ENCODE data around the gene RIMBP2. TPM values are rescaled to one million over a fixed set of nuclear protein-coding genes. Genes with fewer than 3 reads are reported as not detected.

Gene RIMBP2
- total RNA-seq, 1 experiment from 2014 or later: 0.95 TPM

- H3K9me3 ChIP-seq (ENCODE audit: low read depth, low read length, poor library complexity, severe bottlenecking): no peaks in the 10 kb centered on the region
- no peak for TF ChIP-seq EZH2 (IDR thresholded peaks at IDR 0.05; ENCODE audit: borderline replicate concordance, low read depth, low read length, poor library complexity, severe bottlenecking)
- TF ChIP-seq CTCF (conservative IDR thresholded peaks at IDR 0.05; ENCODE audit: low read depth, low read length): no peak
- POLR2A ChIA-PET (ENCODE audit: low non-redundant PET): no interaction called here
- no peaks in the 10 kb centered on the region for H3K4me1 ChIP-seq (ENCODE audit: insufficient read depth, low read length, poor library complexity, severe bottlenecking)
- CTCF ChIA-PET: no interaction called here
- H3K4me3 ChIP-seq (ENCODE audit: low read depth, low read length, poor library complexity, severe bottlenecking): no peak overlapping the region
- H3K36me3 ChIP-seq (ENCODE audit: insufficient read depth, low read length, poor library complexity, severe bottlenecking): no peaks in the 10 kb centered on the region
- DNase-seq (ENCODE audit: low spot score): no peak
- intact Hi-C loops (cut with micrococcal nuclease; ENCODE audit: unreplicated experiment): no loop called here
- H3K27me3 ChIP-seq (replicated peaks; ENCODE audit: insufficient read depth, low read depth, low read length, poor library complexity): peaks cover 36% of the 10 kb centered on the region
- no TSS peak for BruUV-seq (replicated peaks)
- no peak overlapping the region for H3K27ac ChIP-seq (ENCODE audit: low read depth, low read length, poor library complexity, severe bottlenecking)
Observed at GRCh38 chr12:130527239-130527638, 188.9 kb downstream of the RIMBP2 start.

- Histone ChIP-seq H3K4me1 (ENCODE audit: insufficient read depth, low read length, poor library complexity, severe bottlenecking) (no peaks in the 10 kb centered on the region), H3K36me3 (ENCODE audit: insufficient read depth, low read length, poor library complexity, severe bottlenecking) (no peaks in the 10 kb centered on the region), H3K27me3 (replicated peaks; ENCODE audit: insufficient read depth, low read depth, low read length, poor library complexity) (peaks cover 41% of the 10 kb centered on the region), H3K9me3 (ENCODE audit: low read depth, low read length, poor library complexity, severe bottlenecking) (no peaks in the 10 kb centered on the region), H3K4me3 (ENCODE audit: low read depth, low read length, poor library complexity, severe bottlenecking) (no peak overlapping the region), H3K27ac (ENCODE audit: low read depth, low read length, poor library complexity, severe bottlenecking) (no peak overlapping the region)
- no peak for TF ChIP-seq EZH2 (IDR thresholded peaks at IDR 0.05; ENCODE audit: borderline replicate concordance, low read depth, low read length, poor library complexity, severe bottlenecking)
- TF ChIP-seq CTCF (conservative IDR thresholded peaks at IDR 0.05; ENCODE audit: low read depth, low read length): no peak
- no TSS peak for BruUV-seq (replicated peaks)
- ChIA-PET POLR2A (ENCODE audit: low non-redundant PET) (no interaction called here), CTCF (no interaction called here)
- peak; percentile 24 for DNase-seq (ENCODE audit: low spot score)
- intact Hi-C loops (cut with micrococcal nuclease; ENCODE audit: unreplicated experiment): no loop called here
Observed at GRCh38 chr12:130526813-130527212, 189.3 kb downstream of the RIMBP2 start.

- no TSS peak for BruUV-seq (replicated peaks)
- H3K36me3 ChIP-seq (ENCODE audit: insufficient read depth, low read length, poor library complexity, severe bottlenecking): no peaks in the 10 kb centered on the region
Observed at GRCh38 chr12:130525384-130526172, 190.5 kb downstream of the RIMBP2 start.

More at GRCh38 chr12:130525384-130526172, 190.5 kb downstream of the RIMBP2 start:
- Histone ChIP-seq H3K4me3 (ENCODE audit: low read depth, low read length, poor library complexity, severe bottlenecking) (no peak overlapping the region), H3K4me1 (ENCODE audit: insufficient read depth, low read length, poor library complexity, severe bottlenecking) (no peaks in the 10 kb centered on the region), H3K9me3 (ENCODE audit: low read depth, low read length, poor library complexity, severe bottlenecking) (no peaks in the 10 kb centered on the region), H3K27me3 (replicated peaks; ENCODE audit: insufficient read depth, low read depth, low read length, poor library complexity) (peaks cover 44% of the 10 kb centered on the region), H3K27ac (ENCODE audit: low read depth, low read length, poor library complexity, severe bottlenecking) (no peak overlapping the region)
- TF ChIP-seq EZH2 (IDR thresholded peaks at IDR 0.05; ENCODE audit: borderline replicate concordance, low read depth, low read length, poor library complexity, severe bottlenecking) (no peak), CTCF (conservative IDR thresholded peaks at IDR 0.05; ENCODE audit: low read depth, low read length) (no peak)
- ChIA-PET POLR2A (ENCODE audit: low non-redundant PET) (no interaction called here), CTCF (no interaction called here)
- DNase-seq (ENCODE audit: low spot score): no peak
- intact Hi-C loops (cut with micrococcal nuclease; ENCODE audit: unreplicated experiment): no loop called here
